OCI-M2 (cell line): ENCODE data around the gene P2RX1.
A peak's percentile ranks its signal among the peaks of the same experiment; 100 is the strongest.

Experiments
- DNase-seq: peaks from one replicate; lab custom pipeline; 2025; ENCODE audit not compliant: unreplicated experiment; lab: John Stamatoyannopoulos, UW

Gene P2RX1

GRCh38 chr17:3915995-3916696 lies at the start of gene P2RX1:
Gene P2RX1 (minus strand): TSS chr17:3916465. CDS start chr17:3916225, 240 bp downstream.
- DNase-seq = peak; percentile 72

DNA sequence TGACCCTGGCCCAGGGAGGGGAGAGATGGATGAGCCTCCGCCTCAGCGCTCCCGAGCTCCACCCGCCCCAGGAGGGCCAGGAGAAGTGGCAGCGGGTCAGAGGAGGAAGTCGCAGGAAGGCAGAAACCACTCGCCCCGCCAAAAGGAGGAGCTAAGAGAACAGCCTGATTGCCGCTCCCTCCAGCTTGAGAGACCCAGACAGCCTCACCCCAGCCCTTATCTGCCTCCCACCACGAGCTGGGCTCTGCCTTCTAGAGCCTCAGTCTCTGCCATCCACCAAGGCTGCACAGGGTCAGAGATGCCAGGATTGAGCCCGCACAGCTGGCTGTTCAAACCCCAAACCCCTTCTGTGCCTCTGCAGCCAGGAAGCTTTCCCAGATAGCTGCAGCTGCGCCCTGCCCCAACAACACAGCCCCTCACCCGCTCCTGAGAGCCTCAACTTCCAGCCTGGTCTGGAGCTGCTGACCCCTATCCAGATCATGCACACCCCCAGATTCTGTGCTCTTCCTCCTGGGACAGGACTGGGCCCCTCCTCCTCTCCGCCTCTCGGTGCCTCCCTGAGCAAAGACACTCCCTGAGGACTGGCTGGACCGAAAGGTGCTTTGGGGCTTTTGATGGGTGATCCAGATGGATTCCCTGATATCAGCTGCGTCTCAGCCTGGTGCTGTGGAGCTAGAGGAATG lies 49.0 kb upstream of the P2RX1 start:
- DNase-seq = peak; percentile 79

DNA sequence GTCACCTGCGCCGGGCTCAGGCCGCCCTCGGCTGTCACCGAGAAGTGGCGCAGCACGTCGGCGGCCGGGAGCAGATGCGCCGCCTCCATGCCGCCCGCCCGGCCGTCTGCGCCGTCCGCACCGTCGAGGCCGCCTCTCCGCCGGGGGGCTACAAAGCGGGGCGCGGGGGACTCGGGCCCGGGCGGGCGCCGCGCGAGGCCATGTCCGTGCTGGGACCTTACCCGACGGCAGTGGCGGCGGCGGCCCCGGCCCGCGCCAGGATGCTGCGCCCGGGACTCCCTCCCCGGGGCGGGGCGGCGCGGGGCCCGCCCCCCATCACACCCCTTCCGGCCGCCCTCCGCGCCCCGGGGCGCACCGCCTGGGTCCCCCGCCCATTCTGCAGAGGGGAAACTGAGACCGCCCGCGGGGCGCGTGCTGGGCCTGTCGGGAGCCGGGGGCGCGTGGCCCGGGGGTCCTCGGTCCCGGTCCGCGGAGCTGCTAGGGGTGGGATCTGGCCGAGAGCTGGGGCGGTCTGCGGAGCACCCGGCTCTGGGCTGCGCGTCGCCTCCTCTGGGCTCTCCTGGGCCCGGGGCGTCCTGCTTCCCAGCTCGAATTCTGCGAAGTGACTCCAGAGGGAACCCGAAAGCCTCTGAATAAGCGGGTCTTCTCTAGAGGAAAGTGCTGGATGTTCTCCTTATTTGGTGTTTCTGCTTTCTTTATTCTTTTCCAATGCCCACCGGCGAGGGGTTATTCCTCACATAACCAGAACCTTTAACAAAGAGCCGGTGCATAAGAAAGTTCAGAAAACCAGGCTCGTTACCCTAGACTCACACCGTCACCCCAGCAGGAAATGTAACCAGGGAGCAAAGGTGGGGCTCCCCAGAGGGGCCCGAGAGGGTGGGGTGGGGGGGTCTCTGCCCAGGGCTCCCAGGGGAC lies 48.2 kb upstream of the P2RX1 start, which contains the start of gene ATP2A3:
ATP2A3 (minus strand) TSS at position 235 of the 915 bp plus-strand sequence; CDS start at position 89, 146 bp downstream.
- no peak for DNase-seq

GRCh38 chr17:3963237-3964201 lies 47.3 kb upstream of the P2RX1 start:
- peak; percentile 38 for DNase-seq

GRCh38 chr17:3962965-3963236 lies 46.6 kb upstream of the P2RX1 start:
- no peak for DNase-seq

- DNase-seq = no peak
Observed at GRCh38 chr17:3962217-3962964, 46.1 kb upstream of the P2RX1 start.

- no peak for DNase-seq
Observed at GRCh38 chr17:3961564-3962047, 45.3 kb upstream of the P2RX1 start.

- no peak for DNase-seq
Observed at GRCh38 chr17:3960764-3961163, 44.5 kb upstream of the P2RX1 start.

DNA sequence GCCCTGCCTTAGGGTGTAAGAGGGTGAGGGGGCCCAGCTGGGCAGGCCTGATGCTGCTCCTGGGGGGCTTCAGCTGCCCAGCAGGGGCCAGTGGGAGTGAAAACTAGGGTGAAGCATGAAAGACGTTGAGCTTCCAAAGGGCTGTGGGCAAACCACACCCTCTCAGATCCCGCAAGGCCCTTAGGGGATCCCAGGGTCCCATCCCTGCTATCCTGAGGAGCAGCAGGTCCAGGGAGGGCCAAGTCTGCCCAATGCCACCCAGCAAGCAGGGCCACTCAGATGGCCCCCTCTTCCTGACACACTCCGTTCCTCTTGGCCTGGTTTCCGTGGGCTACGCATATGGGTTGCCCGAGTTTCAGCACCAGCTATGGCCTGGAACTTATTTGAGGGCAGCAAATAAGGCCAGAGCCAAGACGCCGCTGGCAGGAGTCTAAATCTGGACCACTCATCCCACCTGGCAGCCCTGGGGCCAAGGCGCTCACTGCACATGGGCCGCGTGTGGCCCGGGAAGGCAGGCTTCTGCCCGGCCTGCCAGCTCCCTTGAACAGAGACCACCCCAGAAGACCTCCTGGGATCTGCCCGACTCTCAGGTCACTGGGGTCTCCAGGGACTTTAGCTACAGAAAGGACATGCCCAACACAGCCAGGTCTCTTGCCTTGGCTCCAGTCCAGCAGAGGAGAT lies 43.8 kb upstream of the P2RX1 start:
- DNase-seq = no peak

- DNase-seq = no peak
Observed at GRCh38 chr17:3959295-3959899, 43.1 kb upstream of the P2RX1 start.

DNA sequence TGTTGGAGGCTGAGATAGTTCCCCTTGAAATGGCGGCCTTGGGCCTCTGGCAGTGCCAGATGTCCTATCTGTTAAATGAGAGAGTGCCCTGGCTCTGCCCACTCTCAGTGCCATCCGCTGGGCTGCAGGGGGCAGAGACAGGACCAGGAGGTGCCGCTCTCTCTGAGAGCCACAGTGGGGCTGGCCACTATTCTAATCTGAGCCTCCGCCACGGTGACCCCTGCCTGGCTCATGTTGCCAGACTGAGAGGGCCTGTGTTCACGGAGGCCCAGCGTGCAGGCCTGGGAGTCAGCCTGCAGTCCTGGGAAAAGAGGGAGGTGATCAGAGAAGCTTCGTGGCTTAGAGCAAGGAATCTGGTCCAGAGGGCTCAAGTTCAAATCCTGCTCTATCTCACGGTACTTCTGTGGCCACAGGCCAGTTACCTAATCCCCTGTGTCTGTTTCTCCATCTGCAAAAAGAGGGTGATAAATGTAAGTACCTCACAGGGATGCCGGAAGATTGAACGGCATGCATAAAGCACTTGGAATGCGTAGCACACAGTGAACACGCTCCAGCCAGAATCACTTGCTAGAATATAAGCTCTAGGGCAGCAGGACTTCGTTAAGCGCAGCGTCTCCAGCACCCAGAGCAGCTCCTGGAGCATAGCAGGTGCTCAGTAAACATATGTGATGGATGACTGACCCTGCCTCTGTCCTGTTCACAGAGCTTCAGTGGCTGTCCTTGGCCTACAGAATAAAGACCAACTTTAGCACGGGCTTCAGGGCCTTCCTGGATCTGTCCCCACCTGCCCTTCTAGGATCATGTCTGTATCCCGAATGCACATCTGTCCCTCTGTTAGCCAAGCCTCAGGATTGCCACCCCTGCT lies 41.7 kb upstream of the P2RX1 start:
- DNase-seq = no peak

- no peak for DNase-seq
Observed at GRCh38 chr17:3956983-3957382, 40.7 kb upstream of the P2RX1 start.

GRCh38 chr17:3956327-3956957 lies 40.2 kb upstream of the P2RX1 start:
- no peak for DNase-seq

- no peak for DNase-seq
Observed at GRCh38 chr17:3955673-3955988, 39.4 kb upstream of the P2RX1 start.

DNA sequence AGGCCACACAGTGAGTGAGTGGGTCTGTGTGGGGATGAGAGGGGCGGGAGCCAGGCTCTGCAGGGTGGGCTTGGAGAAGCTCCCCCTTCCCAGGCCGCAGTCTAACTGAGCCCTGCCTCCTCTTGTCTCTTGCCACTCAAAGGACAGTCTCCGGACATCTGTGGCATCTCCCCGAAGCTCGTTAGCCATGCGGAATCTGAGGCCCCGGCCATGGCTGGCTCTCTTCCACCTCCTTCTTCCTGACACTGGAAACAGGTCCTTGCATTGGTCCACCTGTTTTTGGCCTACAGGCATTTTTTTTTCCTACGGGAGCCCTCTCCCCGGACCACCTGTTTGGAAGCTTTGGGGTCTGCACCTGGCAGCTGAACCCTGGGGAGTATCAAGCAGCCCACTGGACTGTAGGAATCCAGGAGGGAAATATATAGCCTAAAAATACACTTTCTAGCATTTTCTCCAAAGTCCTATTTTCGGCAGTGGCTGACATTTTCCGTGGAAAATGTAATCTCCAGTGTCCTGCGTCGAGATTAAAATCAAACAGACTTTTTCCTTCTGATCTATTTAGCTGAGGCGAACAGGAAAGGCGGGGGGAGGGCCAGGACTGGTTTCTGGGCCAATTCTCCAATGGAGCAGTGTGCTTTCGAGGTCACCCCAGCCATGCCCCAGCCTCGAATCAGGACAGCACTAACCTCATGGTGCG lies 38.9 kb upstream of the P2RX1 start:
- no peak for DNase-seq

- no peak for DNase-seq
Observed at GRCh38 chr17:3954086-3954485, 37.8 kb upstream of the P2RX1 start.

GRCh38 chr17:3953542-3953941 lies 37.3 kb upstream of the P2RX1 start:
- no peak for DNase-seq
